Stomach smooth muscle (tissue), 2 donors: Measurements from ENCODE around the gene PHACTR3.
"Not testable (repeated sequence)": the region's sequence is repeated elsewhere in the genome, so short reads cannot be mapped to it uniquely, and the experiment has no call there.

Source experiments
- H3K27ac ChIP-seq: one replicate; pipeline ENCODE4 v1.7.0; 2013; ENCODE audit warnings: mild to moderate bottlenecking, low read length, inconsistent platforms
- H3K27me3 ChIP-seq, 2 donors: one replicate each; pipeline ENCODE4 v1.7.0; 2013; ENCODE audit warnings: low read length in 2 of 2; ENCODE audit not compliant: insufficient read depth in 2 of 2, control insufficient read depth in 1 of 2
- H3K36me3 ChIP-seq, 2 donors: one replicate each; pipeline ENCODE4 v1.7.0; 2013; ENCODE audit warnings: low read length in 2 of 2; ENCODE audit not compliant: control insufficient read depth in 2 of 2, insufficient read depth in 2 of 2
- H3K4me1 ChIP-seq: one replicate; pipeline ENCODE4 v1.7.0; 2013; ENCODE audit warnings: low read length; ENCODE audit not compliant: control insufficient read depth, insufficient read depth
- H3K4me3 ChIP-seq, 2 donors: one replicate each; pipeline ENCODE4 v1.7.0; 2013; ENCODE audit warnings: low read length in 2 of 2
- H3K9ac ChIP-seq, 2 donors: one replicate each; pipeline ENCODE4 v1.7.0; 2013; ENCODE audit warnings: low read length in 2 of 2, mild to moderate bottlenecking in 1 of 2
- H3K9me3 ChIP-seq, 2 donors: one replicate each; pipeline ENCODE4 v1.7.0; 2013; ENCODE audit warnings: low read length in 2 of 2; ENCODE audit not compliant: control insufficient read depth in 2 of 2
- donor health status: healthy.
- donor health status: Pancreatic carcinoma.

Gene PHACTR3

DNA sequence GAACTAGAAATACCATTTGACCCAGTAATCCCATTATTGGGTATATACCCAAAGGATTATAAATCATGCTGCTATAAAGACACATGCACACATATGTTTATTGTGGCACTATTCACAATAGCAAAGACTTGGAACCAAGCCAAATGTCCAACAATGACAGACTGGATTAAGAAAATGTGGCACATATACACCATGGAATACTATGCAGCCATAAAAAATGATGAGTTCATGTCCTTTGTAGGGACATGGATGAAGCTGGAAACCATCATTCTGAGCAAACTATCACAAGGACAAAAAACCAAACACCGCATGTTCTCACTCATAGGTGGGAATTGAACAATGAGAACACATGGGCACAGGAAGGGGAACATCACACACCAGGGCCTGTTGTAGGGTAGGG lies 252.2 kb downstream of the PHACTR3 start:
- not testable (repeated sequence) for H3K9ac ChIP-seq, H3K4me3 ChIP-seq, H3K4me1 ChIP-seq, H3K27me3 ChIP-seq, H3K27ac ChIP-seq, H3K9me3 ChIP-seq, H3K36me3 ChIP-seq

DNA sequence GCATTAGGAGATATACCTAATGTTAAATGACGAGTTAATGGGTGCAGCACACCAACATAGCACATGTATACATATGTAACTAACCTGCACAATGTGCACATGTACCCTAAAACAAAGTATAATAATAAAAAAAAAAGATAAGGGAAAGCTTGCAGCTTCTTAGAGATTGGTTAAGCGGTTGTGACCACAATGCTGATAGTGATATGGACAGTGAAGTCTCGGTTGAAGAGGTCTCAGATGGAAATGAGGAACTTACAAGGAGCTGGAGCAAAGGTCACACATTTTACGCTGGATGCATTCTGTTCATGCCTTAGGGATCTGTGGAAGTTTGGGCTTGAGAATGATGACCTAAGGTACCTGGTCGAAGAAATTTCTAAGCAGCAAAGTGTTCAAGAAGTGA lies 252.6 kb downstream of the PHACTR3 start:
- H3K9me3 ChIP-seq, H3K27ac ChIP-seq, H3K4me1 ChIP-seq, H3K4me3 ChIP-seq, H3K36me3 ChIP-seq, H3K27me3 ChIP-seq, H3K9ac ChIP-seq: not testable (repeated sequence)

DNA sequence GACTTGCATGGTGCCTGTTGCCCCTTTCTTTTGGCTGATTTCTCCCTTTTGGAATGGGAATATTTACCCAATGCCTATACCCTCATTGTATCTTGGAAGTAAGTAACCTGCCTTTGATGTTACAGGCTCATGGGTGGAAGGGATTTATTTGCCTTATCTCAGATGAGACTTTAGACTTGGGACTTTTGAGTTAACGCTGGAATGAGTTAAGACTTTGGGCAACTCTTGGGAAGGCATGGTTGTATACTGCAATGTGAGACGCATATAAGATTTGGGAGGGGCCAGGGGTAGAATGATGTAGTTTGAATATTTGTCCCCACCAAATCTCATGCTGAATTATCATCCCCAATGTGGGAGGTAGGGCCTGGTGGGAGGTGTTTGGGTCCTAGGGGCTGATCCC lies 253.6 kb downstream of the PHACTR3 start:
- Histone ChIP-seq H3K4me1 (no peaks in the 10 kb centered on the region), H3K27ac (no peak overlapping the region), H3K36me3 (no peaks in the 10 kb centered on the region), H3K9ac (no peak overlapping the region), H3K9me3 (peaks cover 0 to 3% of the 10 kb centered on the region in 2 donors), H3K27me3 (no peaks in the 10 kb centered on the region), H3K4me3 (no peak overlapping the region)

GRCh38 chr20:59858425-59858824 lies 254.1 kb downstream of the PHACTR3 start:
- Histone ChIP-seq H3K27me3 (no peaks in the 10 kb centered on the region), H3K9ac (no peak overlapping the region), H3K4me1 (no peaks in the 10 kb centered on the region), H3K36me3 (no peaks in the 10 kb centered on the region), H3K27ac (no peak overlapping the region), H3K4me3 (no peak overlapping the region), H3K9me3 (peaks cover 0 to 3% of the 10 kb centered on the region in 2 donors)

DNA sequence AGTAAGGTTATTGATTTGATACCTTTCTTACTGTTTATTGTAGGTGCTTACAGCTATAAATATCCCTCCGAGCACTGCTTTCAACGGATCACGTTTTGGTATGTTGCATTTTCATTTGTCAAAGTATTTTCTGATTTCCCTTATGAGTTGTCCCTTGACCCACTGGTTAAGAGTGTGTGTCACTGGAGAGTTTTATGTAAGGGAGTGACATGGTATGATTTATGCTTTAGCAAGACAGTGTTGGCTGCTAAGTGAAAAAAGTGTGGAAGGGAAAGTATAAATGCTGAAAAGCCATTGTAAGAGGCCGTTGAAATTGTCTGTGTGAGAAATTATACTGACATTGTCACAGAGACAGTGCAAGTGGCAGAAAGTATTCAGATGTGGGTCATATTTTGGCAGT lies 257.1 kb downstream of the PHACTR3 start:
- no peak overlapping the region for H3K4me3 ChIP-seq
- no peak overlapping the region for H3K27ac ChIP-seq
- H3K27me3 ChIP-seq, result no peaks in the 10 kb centered on the region
- no peak overlapping the region for H3K9ac ChIP-seq
- H3K4me1 ChIP-seq, result no peaks in the 10 kb centered on the region
- no peaks in the 10 kb centered on the region for H3K36me3 ChIP-seq
- H3K9me3 ChIP-seq, result peaks cover 0 to 3% of the 10 kb centered on the region in 2 donors

- Histone ChIP-seq H3K36me3 (no peaks in the 10 kb centered on the region), H3K4me1 (no peaks in the 10 kb centered on the region), H3K9me3 (no peaks in the 10 kb centered on the region), H3K27ac (no peak overlapping the region), H3K4me3 (no peak overlapping the region), H3K9ac (no peak overlapping the region), H3K27me3 (no peaks in the 10 kb centered on the region)
Measured at GRCh38 chr20:59863058-59863457, 258.7 kb downstream of the PHACTR3 start.

DNA sequence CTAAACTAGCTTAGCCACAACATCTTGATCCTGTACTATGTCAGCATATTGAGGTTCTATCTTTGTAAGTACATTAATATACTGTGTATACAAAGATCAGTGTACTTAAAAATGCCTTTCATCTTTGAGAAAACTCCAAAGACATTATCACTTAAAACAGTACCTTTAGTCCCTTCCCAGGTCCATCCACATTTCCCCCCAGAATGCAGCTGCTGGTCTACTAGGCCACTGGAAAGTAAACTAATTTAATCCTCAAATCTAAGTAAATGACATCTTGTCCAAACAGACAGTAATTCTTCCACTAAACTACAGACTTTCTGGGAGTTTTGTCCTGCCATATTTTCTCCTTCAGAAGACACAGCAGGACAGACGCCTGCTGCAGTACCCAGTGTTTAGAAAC lies 260.4 kb downstream of the PHACTR3 start:
- Histone ChIP-seq H3K4me3 (no peak overlapping the region), H3K9me3 (no peaks in the 10 kb centered on the region), H3K27ac (no peak overlapping the region), H3K27me3 (no peaks in the 10 kb centered on the region), H3K9ac (no peak overlapping the region), H3K36me3 (no peaks in the 10 kb centered on the region), H3K4me1 (no peaks in the 10 kb centered on the region)

DNA sequence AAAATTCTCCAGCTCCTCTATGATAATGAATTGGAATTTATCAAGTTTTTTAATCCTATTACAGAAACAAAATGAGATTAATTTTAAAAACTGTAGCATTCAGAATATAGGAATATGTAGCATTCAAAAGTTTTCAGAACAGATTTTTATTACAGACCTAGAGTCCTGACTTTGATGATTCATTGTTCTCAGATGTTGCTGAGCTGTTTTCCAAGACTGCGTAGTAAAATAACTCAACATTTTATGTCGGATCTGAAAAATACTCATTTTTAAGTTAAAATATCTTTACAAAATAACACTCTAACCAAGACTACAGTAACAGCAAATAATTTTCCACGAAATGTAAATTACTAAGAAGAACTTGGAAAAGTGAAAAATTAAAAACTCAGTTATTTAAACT lies 262.0 kb downstream of the PHACTR3 start:
- Histone ChIP-seq H3K4me1 (no peaks in the 10 kb centered on the region), H3K9me3 (no peaks in the 10 kb centered on the region), H3K36me3 (no peaks in the 10 kb centered on the region), H3K9ac (no peak overlapping the region), H3K27ac (no peak overlapping the region), H3K27me3 (no peaks in the 10 kb centered on the region), H3K4me3 (no peak overlapping the region)

DNA sequence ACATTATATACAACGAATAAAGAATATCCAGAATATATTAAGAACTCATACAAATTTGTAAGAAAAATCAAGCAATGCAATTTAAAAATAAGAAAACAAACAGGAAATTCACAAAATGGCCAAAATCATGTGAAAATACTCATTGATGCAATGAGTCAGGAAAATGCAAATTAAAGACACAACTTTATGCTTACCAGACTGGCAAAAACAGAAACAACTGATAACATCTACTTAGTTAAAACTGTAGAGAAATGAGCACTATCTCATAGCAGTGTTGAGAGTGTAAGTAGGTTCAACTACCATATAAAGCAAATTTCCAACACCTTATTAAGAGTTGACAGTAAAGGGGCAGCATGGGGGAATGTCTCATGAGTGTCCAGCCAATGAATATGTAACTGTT lies 266.8 kb downstream of the PHACTR3 start:
- H3K27me3 ChIP-seq, result no peaks in the 10 kb centered on the region
- H3K4me1 ChIP-seq, result no peaks in the 10 kb centered on the region
- H3K27ac ChIP-seq, result no peak overlapping the region
- H3K9me3 ChIP-seq, result no peaks in the 10 kb centered on the region
- no peaks in the 10 kb centered on the region for H3K36me3 ChIP-seq
- no peak overlapping the region for H3K4me3 ChIP-seq
- H3K9ac ChIP-seq, result no peak overlapping the region

- no peak overlapping the region for H3K9ac ChIP-seq
- no peaks in the 10 kb centered on the region for H3K36me3 ChIP-seq
- H3K27me3 ChIP-seq, result no peaks in the 10 kb centered on the region
- no peaks in the 10 kb centered on the region for H3K4me1 ChIP-seq
- H3K27ac ChIP-seq, result no peak overlapping the region
- no peak overlapping the region for H3K4me3 ChIP-seq
- no peaks in the 10 kb centered on the region for H3K9me3 ChIP-seq
Measured at GRCh38 chr20:59873409-59873808, 269.1 kb downstream of the PHACTR3 start.

DNA sequence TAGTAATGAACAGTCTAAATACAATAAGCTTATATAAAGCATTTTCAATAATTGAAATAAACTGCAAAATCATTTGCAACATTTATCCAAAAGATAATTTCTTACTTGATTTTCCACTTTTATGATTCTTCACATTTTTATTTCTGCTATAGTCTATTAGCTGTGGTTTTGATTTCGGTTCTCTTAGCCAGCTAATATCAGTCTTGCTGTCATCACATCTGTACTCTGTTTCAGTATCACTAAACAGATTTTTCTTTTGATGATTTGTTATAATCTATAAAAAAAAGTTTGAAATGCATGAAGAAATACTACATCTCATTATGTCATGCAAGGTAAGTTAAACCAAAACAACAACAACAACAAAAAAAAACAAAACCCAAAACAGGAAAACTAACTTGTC lies 275.9 kb downstream of the PHACTR3 start:
- Histone ChIP-seq H3K36me3 (no peaks in the 10 kb centered on the region), H3K9ac (no peak overlapping the region), H3K9me3 (no peaks in the 10 kb centered on the region), H3K4me1 (no peaks in the 10 kb centered on the region), H3K27ac (no peak overlapping the region), H3K4me3 (no peak overlapping the region), H3K27me3 (no peaks in the 10 kb centered on the region)

DNA sequence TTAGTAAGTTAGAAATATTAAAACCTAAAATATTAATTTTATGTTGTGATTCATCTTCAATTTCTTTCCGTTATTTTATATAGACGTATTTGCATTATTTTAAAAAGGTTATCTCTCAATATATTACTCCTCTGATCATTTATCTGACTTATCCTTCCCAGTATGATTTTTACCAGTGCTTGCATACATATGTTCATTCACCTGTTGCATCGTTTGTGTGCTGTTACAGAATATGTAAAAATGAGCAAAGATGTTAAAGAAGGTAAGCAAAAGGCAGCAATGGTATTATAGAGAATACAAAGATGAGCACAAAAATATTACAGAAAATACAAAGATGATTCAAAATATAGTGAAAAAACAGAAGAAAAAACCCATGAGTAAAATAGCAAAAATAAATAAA lies 280.2 kb downstream of the PHACTR3 start:
- no peak overlapping the region for H3K9ac ChIP-seq
- H3K4me3 ChIP-seq, result no peak overlapping the region
- no peaks in the 10 kb centered on the region for H3K4me1 ChIP-seq
- no peaks in the 10 kb centered on the region for H3K9me3 ChIP-seq
- H3K27ac ChIP-seq, result no peak overlapping the region
- H3K36me3 ChIP-seq, result no peaks in the 10 kb centered on the region
- no peaks in the 10 kb centered on the region for H3K27me3 ChIP-seq
